BLaER1 treated with 17β-estradiol and CSF1 and Interleukin-3, amounts not matched to agents 10 nM and 100 nM (cell line): Measurements from ENCODE around the gene WDR18.

Source experiments
- H3K27ac ChIP-seq, 11 experiments: shearing (Covaris generic); formaldehyde crosslinking; 2 replicates each; pipeline ENCODE4 v1.8.1; 2022
- H3K27me3 ChIP-seq, 11 experiments: shearing (Covaris generic); formaldehyde crosslinking; 2 replicates each; pipeline ENCODE4 v1.8.1; 2022
- H3K36me3 ChIP-seq, 11 experiments: shearing (Covaris generic); formaldehyde crosslinking; 2 replicates each; pipeline ENCODE4 v1.8.1; 2022
- H3K4me1 ChIP-seq, 10 experiments: shearing (Covaris generic); formaldehyde crosslinking; 2 replicates each; pipeline ENCODE4 v1.8.1; 2022
- H3K4me2 ChIP-seq, 11 experiments: shearing (Covaris generic); formaldehyde crosslinking; 2 replicates each; pipeline ENCODE4 v1.8.1; 2022
- H3K4me3 ChIP-seq, 10 experiments: shearing (Covaris generic); formaldehyde crosslinking; 2 replicates each; pipeline ENCODE4 v1.8.1; 2022
- H3K9ac ChIP-seq, 11 experiments: shearing (Covaris generic); formaldehyde crosslinking; 2 replicates each; pipeline ENCODE4 v1.8.1; 2022
- H3K9me3 ChIP-seq, 11 experiments: shearing (Covaris generic); formaldehyde crosslinking; replicated peaks in 1 of 11; 2 replicates each; pipeline ENCODE4 v1.8.1; 2022
- H4K20me1 ChIP-seq, 11 experiments: shearing (Covaris generic); formaldehyde crosslinking; 2 replicates each; pipeline ENCODE4 v1.8.1; 2022
- Cebpa-rat ChIP-seq, 11 experiments: shearing (Covaris generic); IDR thresholded peaks; 2 replicates each; pipeline ENCODE4 v1.8.1; 2022

Gene WDR18

GRCh38 chr19:940591-941291 is 43.4 kb upstream of the WDR18 start:
- Histone ChIP-seq H3K4me3 (peak overlapping the region; percentile 40 to 61 (median 47)), H3K36me3 (peaks cover 34 to 86% (median 60%) of the 10 kb centered on the region in 11 experiments), H3K9me3 (peaks cover 0 to 10% (median 6%) of the 10 kb centered on the region in 11 experiments; a peak in 12 of 22 replicates), H3K27ac (peak overlapping the region; percentile 34 to 77 (median 69); a peak in 21 of 22 replicates), H3K27me3 (no peaks in the 10 kb centered on the region), H3K9ac (peak overlapping the region; percentile 45 to 74 (median 71); a peak in 20 of 22 replicates), H3K4me1 (peaks cover 55 to 100% (median 72%) of the 10 kb centered on the region in 10 experiments), H4K20me1 (peaks cover 94 to 100% (median 99%) of the 10 kb centered on the region in 11 experiments), H3K4me2 (peak overlapping the region; percentile 82 to 97 (median 92))
- no peak for TF ChIP-seq Cebpa-rat (IDR thresholded peaks at IDR 0.05)

GRCh38 chr19:941292-942132 is 42.6 kb upstream of the WDR18 start:
- Histone ChIP-seq H3K4me1 (peaks cover 55 to 100% (median 70%) of the 10 kb centered on the region in 10 experiments), H3K9me3 (peaks cover 0 to 10% (median 6%) of the 10 kb centered on the region in 11 experiments; a peak in 12 of 22 replicates), H3K4me3 (peak overlapping the region; percentile 40 to 61 (median 47)), H3K9ac (peak overlapping the region; percentile 45 to 74 (median 71); a peak in 20 of 22 replicates), H3K27me3 (no peaks in the 10 kb centered on the region), H3K27ac (peak overlapping the region in 9 of 11 experiments; percentile 38 to 77 (median 69); a peak in 18 of 22 replicates), H3K36me3 (peaks cover 27 to 84% (median 52%) of the 10 kb centered on the region in 11 experiments; a peak in 21 of 22 replicates), H3K4me2 (peak overlapping the region; percentile 82 to 97 (median 92)), H4K20me1 (peaks cover 88 to 100% (median 94%) of the 10 kb centered on the region in 11 experiments)
- no peak for TF ChIP-seq Cebpa-rat (IDR thresholded peaks at IDR 0.05)

- peak overlapping the region in 6 of 11 experiments; percentile 70 to 74 (median 73); a peak in 7 of 22 replicates for H3K9ac ChIP-seq
- peaks cover 0 to 4% (median 3%) of the 10 kb centered on the region in 11 experiments; a peak in 12 of 22 replicates for H3K9me3 ChIP-seq
- H3K36me3 ChIP-seq, result peaks cover 21 to 81% (median 45%) of the 10 kb centered on the region in 11 experiments; a peak in 21 of 22 replicates
- H3K4me1 ChIP-seq, result peaks cover 58 to 100% (median 71%) of the 10 kb centered on the region in 10 experiments
- H4K20me1 ChIP-seq, result peaks cover 82 to 100% (median 94%) of the 10 kb centered on the region in 11 experiments
- no peak for TF ChIP-seq Cebpa-rat (IDR thresholded peaks at IDR 0.05)
- H3K4me2 ChIP-seq, result peak overlapping the region; percentile 82 to 97 (median 92)
- no peaks in the 10 kb centered on the region for H3K27me3 ChIP-seq
- H3K4me3 ChIP-seq, result peak overlapping the region in 3 of 10 experiments; percentile 45 to 58 (median 57); a peak in 3 of 20 replicates
- peak overlapping the region in 3 of 11 experiments; percentile 69 to 77 (median 75); a peak in 4 of 22 replicates for H3K27ac ChIP-seq
These were observed 42.0 kb upstream of the WDR18 start for GRCh38 chr19:942133-942645.

- H3K27me3 ChIP-seq, result no peaks in the 10 kb centered on the region
- peaks cover 18 to 73% (median 36%) of the 10 kb centered on the region in 11 experiments; a peak in 21 of 22 replicates for H3K36me3 ChIP-seq
- TF ChIP-seq Cebpa-rat (IDR thresholded peaks at IDR 0.05), result no peak
- H3K4me1 ChIP-seq, result peaks cover 61 to 98% (median 74%) of the 10 kb centered on the region in 10 experiments
- no peak overlapping the region for H3K9ac ChIP-seq
- H3K4me3 ChIP-seq, result no peak overlapping the region
- peaks cover 69 to 99% (median 85%) of the 10 kb centered on the region in 11 experiments for H4K20me1 ChIP-seq
- H3K9me3 ChIP-seq, result no peaks in the 10 kb centered on the region
- peak overlapping the region in 2 of 11 experiments; percentile 94 to 95; a peak in 3 of 22 replicates for H3K4me2 ChIP-seq
- no peak overlapping the region for H3K27ac ChIP-seq
These were observed 40.5 kb upstream of the WDR18 start for GRCh38 chr19:943551-944170.

- no peak for TF ChIP-seq Cebpa-rat (IDR thresholded peaks at IDR 0.05)
- Histone ChIP-seq H3K27me3 (no peaks in the 10 kb centered on the region), H4K20me1 (peaks cover 64 to 98% (median 80%) of the 10 kb centered on the region in 11 experiments), H3K36me3 (peaks cover 18 to 67% (median 34%) of the 10 kb centered on the region in 11 experiments; a peak in 21 of 22 replicates), H3K9me3 (no peaks in the 10 kb centered on the region), H3K4me1 (peaks cover 61 to 98% (median 74%) of the 10 kb centered on the region in 10 experiments), H3K4me3 (no peak overlapping the region), H3K27ac (0 out of 22 replicates have a peak overlapping the region, but pooled peaks of 1 of the 11 experiments have one; percentile 32), H3K4me2 (peak overlapping the region in 2 of 11 experiments; percentile 94 to 95; a peak in 4 of 22 replicates), H3K9ac (no peak overlapping the region)
These were observed 40.0 kb upstream of the WDR18 start for GRCh38 chr19:944171-944567.

- H3K9me3 ChIP-seq, result no peaks in the 10 kb centered on the region
- peaks cover 61 to 98% (median 74%) of the 10 kb centered on the region in 10 experiments for H3K4me1 ChIP-seq
- peak overlapping the region in 6 of 11 experiments; percentile 7 to 95 (median 57); a peak in 7 of 22 replicates for H3K4me2 ChIP-seq
- H3K27me3 ChIP-seq, result no peaks in the 10 kb centered on the region
- H3K4me3 ChIP-seq, result no peak overlapping the region
- H3K27ac ChIP-seq, result peak overlapping the region in 4 of 11 experiments; percentile 8 to 32 (median 20); a peak in 5 of 22 replicates
- no peak for TF ChIP-seq Cebpa-rat (IDR thresholded peaks at IDR 0.05)
- peaks cover 58 to 98% (median 74%) of the 10 kb centered on the region in 11 experiments for H4K20me1 ChIP-seq
- peaks cover 12 to 62% (median 28%) of the 10 kb centered on the region in 11 experiments; a peak in 21 of 22 replicates for H3K36me3 ChIP-seq
- H3K9ac ChIP-seq, result peak overlapping the region in 3 of 11 experiments; percentile 9 to 15 (median 11); a peak in 2 of 22 replicates
These were observed 39.4 kb upstream of the WDR18 start for GRCh38 chr19:944663-945241.

- no peaks in the 10 kb centered on the region for H3K27me3 ChIP-seq
- no peaks in the 10 kb centered on the region for H3K9me3 ChIP-seq
- peaks cover 11 to 59% (median 26%) of the 10 kb centered on the region in 11 experiments; a peak in 21 of 22 replicates for H3K36me3 ChIP-seq
- H3K27ac ChIP-seq, result peak overlapping the region in 6 of 11 experiments; percentile 4 to 32 (median 16); a peak in 9 of 22 replicates
- peak overlapping the region in 7 of 11 experiments; percentile 7 to 95 (median 23); a peak in 7 of 22 replicates for H3K4me2 ChIP-seq
- peaks cover 49 to 95% (median 65%) of the 10 kb centered on the region in 11 experiments for H4K20me1 ChIP-seq
- peaks cover 61 to 98% (median 73%) of the 10 kb centered on the region in 10 experiments for H3K4me1 ChIP-seq
- no peak overlapping the region for H3K4me3 ChIP-seq
- TF ChIP-seq Cebpa-rat (IDR thresholded peaks at IDR 0.05), result no peak
- peak overlapping the region in 3 of 11 experiments; percentile 9 to 15 (median 11); a peak in 2 of 22 replicates for H3K9ac ChIP-seq
These were observed 38.5 kb upstream of the WDR18 start for GRCh38 chr19:945401-946252.
